AG04450 (cell line): ENCODE measurements around the gene PLCD3. TPM values are rescaled to one million over a fixed set of nuclear protein-coding genes. Genes with fewer than 3 reads are reported as not detected.

Experiments
- CTCF ChIA-PET: fragments of 300-600, 350-600 bp; formaldehyde crosslinking; extraction: SDS; loops from one replicate; lab custom pipeline; 2022; ENCODE audit warnings: antibody characterized with exemption, inconsistent platforms; lab: Charles Lee
- POLR2A ChIA-PET: fragments of 350-600 bp; formaldehyde crosslinking; extraction: SDS; loops from one replicate; lab custom pipeline; 2021; ENCODE audit warnings: antibody characterized with exemption, inconsistent platforms; lab: Yijun Ruan, JAX
- DNase-seq: peaks from one replicate; pipeline ENCODE4 v3.0.0-alpha.2; 2011; ENCODE audit warnings: low read depth, low spot score
- H3K27ac ChIP-seq: one replicate; pipeline ENCODE4 v1.5.1; 2012; ENCODE audit warnings: low read depth, low read length, control low read depth
- H3K27me3 ChIP-seq: one replicate; pipeline ENCODE4 v1.6.0; 2012; ENCODE audit warnings: low read length; ENCODE audit not compliant: control insufficient read depth, insufficient read depth
- H3K4me3 ChIP-seq: 2 replicates; pipeline ENCODE4 v1.5.1; 2011; ENCODE audit warnings: mild to moderate bottlenecking, low read depth, low read length, control low read depth
- H3K9me3 ChIP-seq: 2 replicates; pipeline ENCODE4 v1.5.1; 2012; ENCODE audit warnings: low read length; ENCODE audit not compliant: control insufficient read depth, insufficient read depth
- polyA plus RNA-seq: library from polyadenylated mRNA; depleted of rRNA; stranded (reverse); fragments of >200 nt; gene quantifications from 2 replicates; pipeline ENCODE4 v1.2.3, GENCODE V29; 2011; rRNA removed
- small RNA-seq: library from RNA; depleted of rRNA; stranded (forward); fragments of <200 nt; gene quantifications from one replicate; pipeline ENCODE3, GENCODE V24; 2012; ENCODE audit warnings: low read depth; ENCODE audit not compliant: insufficient read length
- TF ChIP-seq, protein P1 (sequence below): IDR thresholded peaks from 2 replicates; pipeline ENCODE4 v1.5.1; 2011; ENCODE audit warnings: low read depth, low read length, control low read depth, inconsistent platforms

Gene PLCD3
- polyA plus RNA-seq, 1 experiment, result 28.2 TPM

DNA sequence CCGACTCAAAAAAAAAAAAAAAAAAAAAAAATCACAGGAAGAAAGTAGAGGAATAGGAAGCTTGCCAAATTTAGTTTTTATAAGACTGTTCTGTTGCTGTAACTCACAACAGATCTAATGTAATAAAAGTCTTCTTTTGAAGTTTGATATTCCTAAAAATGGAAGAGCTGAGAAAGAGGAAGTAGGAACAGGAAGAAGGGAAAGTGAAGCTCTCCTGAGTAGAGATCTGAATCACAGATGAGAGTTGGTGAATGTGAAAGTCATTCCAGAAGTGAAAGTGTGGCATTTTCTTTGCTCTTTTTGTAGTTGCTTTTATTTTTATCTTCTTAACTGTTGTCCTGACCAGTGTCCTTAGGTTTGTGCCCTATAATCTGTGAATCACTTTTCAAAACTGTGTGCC, 69.1 kb downstream of the PLCD3 start:
- no peak overlapping the region for H3K4me3 ChIP-seq
- no peaks in the 10 kb centered on the region; the same call in 1 of the 2 replicates for H3K9me3 ChIP-seq
- DNase-seq, result no peak
- no peak overlapping the region for H3K27ac ChIP-seq
- TF ChIP-seq, protein P1, sequence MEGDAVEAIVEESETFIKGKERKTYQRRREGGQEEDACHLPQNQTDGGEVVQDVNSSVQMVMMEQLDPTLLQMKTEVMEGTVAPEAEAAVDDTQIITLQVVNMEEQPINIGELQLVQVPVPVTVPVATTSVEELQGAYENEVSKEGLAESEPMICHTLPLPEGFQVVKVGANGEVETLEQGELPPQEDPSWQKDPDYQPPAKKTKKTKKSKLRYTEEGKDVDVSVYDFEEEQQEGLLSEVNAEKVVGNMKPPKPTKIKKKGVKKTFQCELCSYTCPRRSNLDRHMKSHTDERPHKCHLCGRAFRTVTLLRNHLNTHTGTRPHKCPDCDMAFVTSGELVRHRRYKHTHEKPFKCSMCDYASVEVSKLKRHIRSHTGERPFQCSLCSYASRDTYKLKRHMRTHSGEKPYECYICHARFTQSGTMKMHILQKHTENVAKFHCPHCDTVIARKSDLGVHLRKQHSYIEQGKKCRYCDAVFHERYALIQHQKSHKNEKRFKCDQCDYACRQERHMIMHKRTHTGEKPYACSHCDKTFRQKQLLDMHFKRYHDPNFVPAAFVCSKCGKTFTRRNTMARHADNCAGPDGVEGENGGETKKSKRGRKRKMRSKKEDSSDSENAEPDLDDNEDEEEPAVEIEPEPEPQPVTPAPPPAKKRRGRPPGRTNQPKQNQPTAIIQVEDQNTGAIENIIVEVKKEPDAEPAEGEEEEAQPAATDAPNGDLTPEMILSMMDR, result no peak
- POLR2A ChIA-PET, result no interaction called here
- CTCF ChIA-PET, result interaction anchor here (0.6 to 3.3 kb wide), 4 partner anchors 33 to 143 kb away, joined by 4 to 9 read pairs (median 6); partner anchors contain the start of gene ACBD4
- H3K27me3 ChIP-seq, result no peaks in the 10 kb centered on the region

- H3K9me3 ChIP-seq, result no peaks in the 10 kb centered on the region; the same call in 1 of the 2 replicates
Measured at GRCh38 chr17:45061606-45062205, 70.6 kb downstream of the PLCD3 start.

DNA sequence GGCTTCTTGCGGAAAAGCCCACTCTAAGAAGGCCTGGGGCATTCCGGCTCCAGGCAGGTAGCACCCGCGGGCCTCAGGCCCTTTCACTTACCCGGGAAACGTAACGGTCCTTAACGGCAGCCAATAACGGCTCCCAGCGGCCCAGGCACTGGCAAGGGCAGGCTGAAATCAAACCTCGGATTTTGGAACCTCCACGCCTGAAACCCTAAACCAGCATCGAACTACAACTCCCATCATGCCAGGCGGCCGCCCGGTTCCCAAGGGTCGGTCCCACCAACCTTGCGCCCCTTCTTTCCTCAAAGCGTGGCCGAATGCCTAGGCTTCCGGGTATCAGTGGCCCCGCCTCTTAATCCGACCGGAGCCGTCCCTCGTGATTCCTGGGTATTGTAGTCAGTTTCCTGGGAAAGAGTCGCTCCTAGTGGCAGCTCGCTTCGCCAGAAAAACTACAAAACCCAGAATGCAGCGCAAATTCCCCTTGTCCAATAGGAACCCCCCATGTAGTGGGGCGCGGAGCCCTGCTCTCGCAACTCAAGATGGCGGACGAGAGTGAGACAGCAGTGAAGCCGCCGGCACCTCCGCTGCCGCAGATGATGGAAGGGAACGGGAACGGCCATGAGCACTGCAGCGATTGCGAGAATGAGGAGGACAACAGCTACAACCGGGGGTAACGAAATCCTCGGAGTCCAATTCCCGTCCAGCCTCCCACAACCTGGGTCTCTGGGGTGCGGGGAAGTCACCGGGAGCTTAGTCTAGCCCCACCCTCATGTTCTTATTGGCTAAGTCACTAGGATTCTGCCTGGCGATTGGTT, 71.3 kb downstream of the PLCD3 start, which contains the start of gene NMT1:
Gene NMT1, plus strand, starts transcription at position 521 of the 809 bp plus-strand sequence. Its CDS starts 13 bp downstream, at position 534.
- ChIA-PET CTCF (interaction anchor here (1.6 to 3.3 kb wide), 4 partner anchors 35 to 88 kb away, joined by 3 to 14 read pairs (median 7); partner anchors contain the start of gene ACBD4), POLR2A (interaction anchor here (0.5 to 2.5 kb wide), 10 partner anchors 9 to 162 kb away, joined by 3 to 26 read pairs (median 6); partner anchors contain the start of genes EFTUD2, HEXIM1 and HEXIM2)
- Histone ChIP-seq H3K27me3 (no peaks in the 10 kb centered on the region), H3K9me3 (no peaks in the 10 kb centered on the region; the same call in 1 of the 2 replicates), H3K4me3 (peak within 1 kb of the TSS; percentile 91), H3K27ac (peak within 1 kb of the TSS; percentile 84)
- TF ChIP-seq, protein P1, result no peak
- peak; percentile 98 for DNase-seq

More at GRCh38 chr17:45061606-45062205, 70.6 kb downstream of the PLCD3 start:
- H3K4me3 ChIP-seq, result peak overlapping the region; percentile 91
- CTCF ChIA-PET, result interaction anchor here (1.6 to 3.3 kb wide), 3 partner anchors 34 to 88 kb away, joined by 3 to 14 read pairs (median 8); partner anchors contain the start of gene ACBD4
- H3K27ac ChIP-seq, result peak overlapping the region; percentile 84
- POLR2A ChIA-PET, result interaction anchor here (0.5 to 2.5 kb wide), 8 partner anchors 10 to 162 kb away, joined by 3 to 26 read pairs (median 8); partner anchors contain the start of genes EFTUD2, HEXIM1 and HEXIM2
- no peak for DNase-seq
- H3K27me3 ChIP-seq, result no peaks in the 10 kb centered on the region
- TF ChIP-seq, protein P1, result no peak

DNA sequence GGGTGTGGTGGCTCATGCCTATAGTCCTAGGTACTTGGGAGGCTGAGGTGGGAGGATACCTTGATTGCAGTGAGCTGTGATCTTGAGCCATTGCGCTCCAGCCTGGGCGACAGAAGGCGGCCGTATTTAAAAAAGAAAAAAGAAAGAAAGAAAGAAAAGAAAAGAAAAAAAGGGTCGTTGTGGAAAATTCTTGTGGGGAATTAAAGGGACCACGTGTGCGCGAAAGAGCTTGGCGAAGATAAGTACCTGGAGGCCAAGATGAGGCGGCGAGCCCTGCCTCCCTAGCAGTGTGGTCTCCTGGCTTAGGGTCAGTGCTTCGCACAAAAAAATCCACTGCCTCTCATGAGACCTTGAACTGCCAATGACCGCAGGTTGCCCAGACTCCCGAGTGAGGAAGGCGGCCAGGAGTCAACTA, 71.9 kb downstream of the PLCD3 start:
- Histone ChIP-seq H3K4me3 (peak overlapping the region; percentile 85), H3K27ac (peak overlapping the region; percentile 75), H3K9me3 (no peaks in the 10 kb centered on the region; the same call in 1 of the 2 replicates), H3K27me3 (no peaks in the 10 kb centered on the region)
- CTCF ChIA-PET, result interaction anchor here (1.6 to 1.9 kb wide), 3 partner anchors 36 to 89 kb away, joined by 3 to 14 read pairs (median 6); partner anchors contain the start of gene ACBD4
- POLR2A ChIA-PET, result interaction anchor here (0.6 to 2.5 kb wide), 7 partner anchors 8 to 88 kb away, joined by 3 to 26 read pairs (median 6); partner anchors contain the start of gene HEXIM1
- no peak for DNase-seq
- TF ChIP-seq, protein P1, result no peak

Small RNA genes within 50 kb of the gene (small RNA-seq; reads per million reads assigned to genes)
- not detected for gene MIR6784
- not detected for gene RF00019

Other genes with a start within 250 kb of the PLCD3 start
- 123 and 147 TPM in 2 replicates for gene EFTUD2, start 233.1 kb downstream of the PLCD3 start, polyA plus RNA-seq
- gene GFAP, start 217.0 kb downstream of the PLCD3 start, polyA plus RNA-seq, result 0.40 and 0.46 TPM in 2 replicates
- 2.4 and 2.6 TPM in 2 replicates for gene KIF18B, start 184.7 kb downstream of the PLCD3 start, polyA plus RNA-seq
- 1.9 and 2.2 TPM in 2 replicates for gene C1QL1, start 164.2 kb downstream of the PLCD3 start, polyA plus RNA-seq
- 21.8 and 29.1 TPM in 2 replicates for gene DCAKD, start 80.9 kb downstream of the PLCD3 start, polyA plus RNA-seq
- gene NMT1, start 71.2 kb downstream of the PLCD3 start, polyA plus RNA-seq, result 60.6 and 63.6 TPM in 2 replicates
- 4.0 and 4.7 TPM in 2 replicates for gene ACBD4, start 3.2 kb upstream of the PLCD3 start, polyA plus RNA-seq
- gene HEXIM1, start 16.0 kb upstream of the PLCD3 start, polyA plus RNA-seq, result 12.4 and 13.2 TPM in 2 replicates
- gene HEXIM2, start 29.4 kb upstream of the PLCD3 start, polyA plus RNA-seq, result 4.2 and 4.5 TPM in 2 replicates
- 1.1 and 1.8 TPM in 2 replicates for gene FMNL1, start 89.4 kb upstream of the PLCD3 start, polyA plus RNA-seq
- not detected in 2 replicates for gene SPATA32, start 129.6 kb upstream of the PLCD3 start, polyA plus RNA-seq
- 4.9 and 6.6 TPM in 2 replicates for gene MAP3K14, start 184.5 kb upstream of the PLCD3 start, polyA plus RNA-seq